HepG2 (cell line): ENCODE data around the gene CACNA1F.

Source experiments
- CCAR2 ChIP-seq: fragments of 200-400 bp; formaldehyde crosslinking; optimal IDR thresholded peaks from 2 replicates; pipeline ENCODE3; 2018; ENCODE audit warnings: low read depth, mild to moderate bottlenecking, low read length, moderate library complexity
- POLR2A ChIP-seq, 2 experiments: IDR thresholded peaks; 2 replicates each; pipeline ENCODE4 v1.6.1; 2011; ENCODE audit warnings: low read depth in 2 of 2, low read length in 2 of 2, mild to moderate bottlenecking in 1 of 2, moderate library complexity in 1 of 2; ENCODE audit not compliant: insufficient read depth in 1 of 2
- REL ChIP-seq: sonication (generic); formaldehyde crosslinking; conservative IDR thresholded peaks from 2 replicates; pipeline ENCODE4 v1.8.0; 2022; ENCODE audit warnings: mild to moderate bottlenecking, missing genetic modification reagents, moderate library complexity
- SMARCC2 ChIP-seq: fragments of 450-650 bp; IDR thresholded peaks from 2 replicates; pipeline ENCODE4 v1.6.1; 2017; ENCODE audit warnings: antibody characterized with exemption, mild to moderate bottlenecking

GRCh38 chrX:49270249-49270921, 37.2 kb upstream of the CACNA1F start:
- TF ChIP-seq POLR2A (IDR thresholded peaks at IDR 0.05; ENCODE audit: insufficient read depth in 1 of 2, low read depth in 2 of 2, low read length in 2 of 2), result no peak
- TF ChIP-seq SMARCC2, result no peak
- no peak for TF ChIP-seq REL (CRISPR knock-in tag)
- no peak for TF ChIP-seq CCAR2
